HL-60 (cell line): ENCODE data around the gene TANC1. TPM values are rescaled to one million over a fixed set of nuclear protein-coding genes. Genes with fewer than 3 reads are reported as not detected.

Experiments
- DNase-seq, 2 experiments: peaks; one replicate each; pipeline ENCODE4 v3.0.0-alpha.2; 2010 to 2020; ENCODE audit warnings: low read depth in 1 of 2, low spot score in 1 of 2
- H3K27ac ChIP-seq: fragments of 250-450 bp; sonication (Bioruptor Pico); replicated peaks from 2 replicates; pipeline ENCODE4 v1.5.1; 2020; ENCODE audit warnings: mild to moderate bottlenecking, moderate library complexity
- H3K27me3 ChIP-seq: fragments of 250-450 bp; sonication (Bioruptor Pico); 2 replicates; pipeline ENCODE4 v1.5.1; 2021; ENCODE audit warnings: mild to moderate bottlenecking, moderate library complexity; ENCODE audit not compliant: insufficient read depth, poor library complexity, severe bottlenecking
- H3K4me3 ChIP-seq: replicated peaks from 2 replicates; pipeline ENCODE4 v1.5.1; 2011; ENCODE audit warnings: mild to moderate bottlenecking, control low read depth, low read length; ENCODE audit not compliant: insufficient read depth
- GABPA ChIP-seq: IDR thresholded peaks from 2 replicates; pipeline ENCODE4 v1.6.1; 2012; ENCODE audit warnings: low read depth
- POLR2AphosphoS5 ChIP-seq: IDR thresholded peaks from 2 replicates; pipeline ENCODE4 v1.6.1; 2012; ENCODE audit warnings: low read depth
- REST ChIP-seq: IDR thresholded peaks from 2 replicates; pipeline ENCODE4 v1.6.1; 2012; ENCODE audit warnings: low read depth; ENCODE audit not compliant: insufficient replicate concordance
- SPI1 ChIP-seq: IDR thresholded peaks from 2 replicates; pipeline ENCODE4 v1.6.1; 2012; ENCODE audit warnings: low read depth, mild to moderate bottlenecking, borderline replicate concordance
- microRNA-seq: library from miRNA; unstranded; fragments of <30 nt; microRNA quantifications from one replicate; pipeline ENCODE4, GENCODE V29; 2018
- TF ChIP-seq, protein P1 (sequence below): IDR thresholded peaks from one replicate; pipeline ENCODE4 v1.5.1; 2011; ENCODE audit warnings: low read length, control low read depth, inconsistent platforms; ENCODE audit not compliant: insufficient read depth

The TANC1 gene

DNA sequence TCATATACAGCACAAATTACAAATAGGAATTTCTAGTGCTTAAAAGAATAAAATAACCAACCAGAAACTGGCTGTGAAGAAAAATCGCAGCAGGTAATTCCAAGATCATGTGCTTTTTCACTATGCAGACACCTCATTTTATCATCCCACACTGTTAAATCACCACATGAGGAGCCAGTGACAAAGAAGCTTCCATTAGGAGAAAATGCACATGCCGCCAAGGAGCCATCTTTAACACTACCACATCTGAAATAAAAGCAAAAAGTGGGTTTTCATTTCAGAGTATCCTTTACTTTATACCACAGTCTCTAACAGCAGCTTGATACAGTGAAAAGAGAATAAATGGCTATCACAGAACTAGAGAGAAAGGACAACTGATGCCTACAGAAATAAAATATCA lies 311.3 kb downstream of the TANC1 start:
- Histone ChIP-seq H3K4me3 (no peak overlapping the region), H3K27ac (no peak overlapping the region), H3K27me3 (no peaks in the 10 kb centered on the region)
- TF ChIP-seq, protein P1, sequence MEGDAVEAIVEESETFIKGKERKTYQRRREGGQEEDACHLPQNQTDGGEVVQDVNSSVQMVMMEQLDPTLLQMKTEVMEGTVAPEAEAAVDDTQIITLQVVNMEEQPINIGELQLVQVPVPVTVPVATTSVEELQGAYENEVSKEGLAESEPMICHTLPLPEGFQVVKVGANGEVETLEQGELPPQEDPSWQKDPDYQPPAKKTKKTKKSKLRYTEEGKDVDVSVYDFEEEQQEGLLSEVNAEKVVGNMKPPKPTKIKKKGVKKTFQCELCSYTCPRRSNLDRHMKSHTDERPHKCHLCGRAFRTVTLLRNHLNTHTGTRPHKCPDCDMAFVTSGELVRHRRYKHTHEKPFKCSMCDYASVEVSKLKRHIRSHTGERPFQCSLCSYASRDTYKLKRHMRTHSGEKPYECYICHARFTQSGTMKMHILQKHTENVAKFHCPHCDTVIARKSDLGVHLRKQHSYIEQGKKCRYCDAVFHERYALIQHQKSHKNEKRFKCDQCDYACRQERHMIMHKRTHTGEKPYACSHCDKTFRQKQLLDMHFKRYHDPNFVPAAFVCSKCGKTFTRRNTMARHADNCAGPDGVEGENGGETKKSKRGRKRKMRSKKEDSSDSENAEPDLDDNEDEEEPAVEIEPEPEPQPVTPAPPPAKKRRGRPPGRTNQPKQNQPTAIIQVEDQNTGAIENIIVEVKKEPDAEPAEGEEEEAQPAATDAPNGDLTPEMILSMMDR: no peak
- TF ChIP-seq GABPA: no peak
- no peak for DNase-seq

GRCh38 chr2:159281002-159281401 lies 312.6 kb downstream of the TANC1 start:
- H3K4me3 ChIP-seq: no peak overlapping the region
- no peak overlapping the region for H3K27ac ChIP-seq
- H3K27me3 ChIP-seq: no peaks in the 10 kb centered on the region
- no peak for DNase-seq
- TF ChIP-seq REST (no peak), SPI1 (no peak), POLR2AphosphoS5 (no peak), GABPA (no peak)
- TF ChIP-seq, protein P1: no peak

Small RNAs within 50 kb of the gene (microRNA-seq; reads per million reads assigned to microRNA genes)
- gene MIR6888: not detected
